A549 (cell line): ENCODE results near the gene RNF123.

Experiments
- EP300 ChIP-seq, 2 experiments: fragments of >200 bp; sonication (Bioruptor Twin); formaldehyde crosslinking; IDR thresholded peaks; 2 replicates in 1 of 2; 3 replicates in 1 of 2; pipeline ENCODE4 v1.6.1; 2016 to 2017
- ZNF302 ChIP-seq: fragments of 250-450 bp; sonication (Bioruptor Pico); IDR thresholded peaks from 2 replicates; pipeline ENCODE4 v1.9.0; 2021; ENCODE audit warnings: inconsistent platforms, mild to moderate bottlenecking, moderate library complexity

DNA sequence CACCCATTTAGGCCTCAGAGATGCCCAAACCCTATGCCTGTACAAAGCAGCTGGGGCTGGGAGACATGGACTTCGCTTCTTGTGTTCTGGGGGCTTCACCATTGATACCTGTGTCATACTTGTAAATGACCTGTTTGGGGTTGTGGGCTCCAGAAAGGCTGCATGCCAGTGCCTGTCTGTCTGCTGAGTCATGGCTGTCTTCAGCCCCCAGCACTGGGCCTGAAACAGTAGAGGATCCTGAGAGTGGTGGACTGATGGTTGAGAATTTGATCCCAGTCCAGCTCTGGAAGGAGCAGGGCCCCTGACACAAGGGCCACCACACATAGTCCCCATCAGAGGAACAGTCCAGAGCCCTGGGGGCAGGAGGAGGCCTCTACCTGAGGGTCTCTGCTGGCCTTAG is 39.8 kb upstream of the RNF123 start:
- TF ChIP-seq EP300 (IDR thresholded peaks at IDR 0.05): no peak
- TF ChIP-seq ZNF302 (CRISPR knock-in tag): no peak
